AG04450 (cell line): ENCODE data around the gene ASIC2. TPM values are rescaled to one million over a fixed set of nuclear protein-coding genes. Genes with fewer than 3 reads are reported as not detected.
"Not testable (repeated sequence)": the region's sequence is repeated elsewhere in the genome, so short reads cannot be mapped to it uniquely, and the experiment has no call there.

Experiments used
- CTCF ChIA-PET: fragments of 300-600, 350-600 bp; formaldehyde crosslinking; extraction: SDS; loops from one replicate; lab custom pipeline; 2022; ENCODE audit warnings: antibody characterized with exemption, inconsistent platforms; lab: Charles Lee
- POLR2A ChIA-PET: fragments of 350-600 bp; formaldehyde crosslinking; extraction: SDS; loops from one replicate; lab custom pipeline; 2021; ENCODE audit warnings: antibody characterized with exemption, inconsistent platforms; lab: Yijun Ruan, JAX
- DNase-seq: peaks from one replicate; pipeline ENCODE4 v3.0.0-alpha.2; 2011; ENCODE audit warnings: low read depth, low spot score
- H3K27ac ChIP-seq: one replicate; pipeline ENCODE4 v1.5.1; 2012; ENCODE audit warnings: low read depth, low read length, control low read depth
- H3K27me3 ChIP-seq: one replicate; pipeline ENCODE4 v1.6.0; 2012; ENCODE audit warnings: low read length; ENCODE audit not compliant: control insufficient read depth, insufficient read depth
- H3K4me3 ChIP-seq: 2 replicates; pipeline ENCODE4 v1.5.1; 2011; ENCODE audit warnings: mild to moderate bottlenecking, low read depth, low read length, control low read depth
- H3K9me3 ChIP-seq: 2 replicates; pipeline ENCODE4 v1.5.1; 2012; ENCODE audit warnings: low read length; ENCODE audit not compliant: control insufficient read depth, insufficient read depth
- CTCF ChIP-seq: IDR thresholded peaks from 2 replicates; pipeline ENCODE4 v1.5.1; 2011; ENCODE audit warnings: low read depth, low read length, control low read depth, inconsistent platforms
- polyA plus RNA-seq: library from polyadenylated mRNA; depleted of rRNA; stranded (reverse); fragments of >200 nt; gene quantifications from 2 replicates; pipeline ENCODE4 v1.2.3, GENCODE V29; 2011

The ASIC2 gene
- polyA plus RNA-seq, 1 experiment: 0.19 TPM

GRCh38 chr17:32985050-32985756, 307.9 kb downstream of the ASIC2 start:
- CTCF ChIA-PET: interaction anchor here (1.3 kb wide), 1 partner anchor 13 kb away, joined by 3 read pairs; no protein-coding TSS in a partner anchor
- Histone ChIP-seq H3K4me3 (no peak overlapping the region), H3K27ac (no peak overlapping the region), H3K27me3 (no peaks in the 10 kb centered on the region), H3K9me3 (peaks cover 4% of the 10 kb centered on the region; the same call in 1 of the 2 replicates)
- DNase-seq: no peak
- POLR2A ChIA-PET: no interaction called here
- TF ChIP-seq CTCF: no peak

- H3K4me3 ChIP-seq, H3K27me3 ChIP-seq, H3K27ac ChIP-seq, H3K9me3 ChIP-seq, POLR2A ChIA-PET, DNase-seq, CTCF ChIA-PET: not testable (repeated sequence)
Measured at GRCh38 chr17:32981611-32982010, 311.5 kb downstream of the ASIC2 start.

GRCh38 chr17:32980230-32980629, 312.9 kb downstream of the ASIC2 start:
- no peak overlapping the region for H3K4me3 ChIP-seq
- no peak for DNase-seq
- CTCF ChIA-PET: no interaction called here
- no peak for TF ChIP-seq CTCF
- H3K27ac ChIP-seq: no peak overlapping the region
- peaks cover 4% of the 10 kb centered on the region; the same call in 1 of the 2 replicates for H3K9me3 ChIP-seq
- H3K27me3 ChIP-seq: no peaks in the 10 kb centered on the region
- POLR2A ChIA-PET: no interaction called here

- CTCF ChIA-PET: interaction anchor here (1.1 kb wide), 1 partner anchor 22 kb away, joined by 3 read pairs; no protein-coding TSS in a partner anchor
- peaks cover 2% of the 10 kb centered on the region; the same call in 1 of the 2 replicates for H3K9me3 ChIP-seq
- TF ChIP-seq CTCF: no peak
- no peaks in the 10 kb centered on the region for H3K27me3 ChIP-seq
- no peak for DNase-seq
- no peak overlapping the region for H3K4me3 ChIP-seq
- POLR2A ChIA-PET: no interaction called here
- H3K27ac ChIP-seq: no peak overlapping the region
Measured at GRCh38 chr17:32976605-32977004, 316.5 kb downstream of the ASIC2 start.

- no peak overlapping the region for H3K27ac ChIP-seq
- POLR2A ChIA-PET: no interaction called here
- no peaks in the 10 kb centered on the region for H3K27me3 ChIP-seq
- CTCF ChIA-PET: interaction anchor here (1.1 kb wide), 1 partner anchor 22 kb away, joined by 3 read pairs; no protein-coding TSS in a partner anchor
- DNase-seq: no peak
- no peak for TF ChIP-seq CTCF
- H3K9me3 ChIP-seq: no peaks in the 10 kb centered on the region
- no peak overlapping the region for H3K4me3 ChIP-seq
Measured at GRCh38 chr17:32976131-32976530, 317.0 kb downstream of the ASIC2 start.
